T-helper 9 cell (primary cell): ENCODE measurements around the gene SAMD1.
A peak's percentile ranks its signal among the peaks of the same experiment; 100 is the strongest.

ENCODE experiments used
- DNase-seq: peaks from one replicate; pipeline ENCODE4 v3.0.0-alpha.2; 2020
- total RNA-seq, 2 donors: gene quantifications; one replicate each; lab custom pipeline; 2026; lab: John Stamatoyannopoulos, UW

SAMD1 gene
- total RNA-seq, result 33.3 to 90.8 reads per million in 2 donors

GRCh38 chr19:14090509-14091080 lies at the start of gene SAMD1:
TSS of gene SAMD1 (minus strand) at chr19:14090751.
- DNase-seq, result peak; percentile 83

GRCh38 chr19:14139944-14140343 lies 49.4 kb upstream of the SAMD1 start:
- DNase-seq, result no peak

GRCh38 chr19:14138576-14139265 lies 48.2 kb upstream of the SAMD1 start:
- no peak for DNase-seq

GRCh38 chr19:14136509-14137281 lies 46.1 kb upstream of the SAMD1 start, which contains the start of gene ASF1B:
TSS of gene ASF1B (minus strand) at chr19:14136589. CDS start at chr19:14136456, 133 bp downstream.
- peak; percentile 93 for DNase-seq

- DNase-seq, result no peak
Measured at GRCh38 chr19:14135985-14136508, 45.5 kb upstream of the SAMD1 start.

GRCh38 chr19:14135355-14135754 lies 44.8 kb upstream of the SAMD1 start:
- no peak for DNase-seq

- DNase-seq, result no peak
Measured at GRCh38 chr19:14127929-14128509, 37.5 kb upstream of the SAMD1 start.

- DNase-seq, result no peak
Measured at GRCh38 chr19:14127176-14127575, 36.6 kb upstream of the SAMD1 start.

- DNase-seq, result no peak
Measured at GRCh38 chr19:14122924-14123323, 32.4 kb upstream of the SAMD1 start.

GRCh38 chr19:14120497-14120780 lies 29.9 kb upstream of the SAMD1 start:
- DNase-seq, result no peak

GRCh38 chr19:14119644-14120496 lies 29.3 kb upstream of the SAMD1 start:
- no peak for DNase-seq

GRCh38 chr19:14119146-14119545 lies 28.6 kb upstream of the SAMD1 start:
- DNase-seq, result no peak

GRCh38 chr19:14118165-14119051 lies 27.9 kb upstream of the SAMD1 start:
- DNase-seq, result peak; percentile 38

GRCh38 chr19:14117668-14118164 lies 27.2 kb upstream of the SAMD1 start, which contains the start of gene PRKACA:
TSS of gene PRKACA (minus strand) at chr19:14117762. CDS start at chr19:14117547, 215 bp downstream.
- DNase-seq, result peak; percentile 95

GRCh38 chr19:14116918-14117578 lies 26.5 kb upstream of the SAMD1 start:
- DNase-seq, result peak; percentile 9

GRCh38 chr19:14116525-14116917 lies 26.0 kb upstream of the SAMD1 start:
- DNase-seq, result no peak

GRCh38 chr19:14115756-14116155 lies 25.2 kb upstream of the SAMD1 start:
- DNase-seq, result no peak

- peak; percentile 36 for DNase-seq
Measured at GRCh38 chr19:14114854-14115253, 24.3 kb upstream of the SAMD1 start.

- no peak for DNase-seq
Measured at GRCh38 chr19:14114439-14114838, 23.9 kb upstream of the SAMD1 start.

GRCh38 chr19:14113762-14114414 lies 23.3 kb upstream of the SAMD1 start:
- peak; percentile 55 for DNase-seq
